Measurements from ENCODE around the gene EGFL8. TPM values are rescaled to one million over a fixed set of nuclear protein-coding genes. Genes with fewer than 3 reads are reported as not detected.

EGFL8 gene
- total and polyA plus RNA-seq, 9 of the 15 experiments (the other 6 are each of a cell fraction or from before 2014, with no cell fraction given) = 2.2 to 47.4 (median 14.2) TPM

- TF ChIP-seq ZNF589 (CRISPR knock-in tag; IDR thresholded peaks at IDR 0.05; ENCODE audit: low read depth) (no peak), MXD1 (CRISPR knock-in tag; IDR thresholded peaks at IDR 0.05; ENCODE audit: borderline replicate concordance, poor library complexity, severe bottlenecking) (no peak), ILF3 (IDR thresholded peaks at IDR 0.05; ENCODE audit: borderline replicate concordance) (no peak), ZNF696 (CRISPR knock-in tag; conservative IDR thresholded peaks at IDR 0.05) (no peak), NFATC3 (IDR thresholded peaks at IDR 0.05) (no peak), ILK (tag; IDR thresholded peaks at IDR 0.05; ENCODE audit: borderline replicate concordance, low read depth) (no peak), KAT2B (IDR thresholded peaks at IDR 0.05; ENCODE audit: low read depth, low read length) (no peak), GTF2A2 (tag; IDR thresholded peaks at IDR 0.05) (no peak), ZNF121 (CRISPR knock-in tag; conservative IDR thresholded peaks at IDR 0.05) (no peak), MTF1 (CRISPR knock-in tag; IDR thresholded peaks at IDR 0.05; ENCODE audit: borderline replicate concordance) (no peak), ZSCAN32 (CRISPR knock-in tag; IDR thresholded peaks at IDR 0.05) (no peak), ETS2 (tag; IDR thresholded peaks at IDR 0.05; ENCODE audit: borderline replicate concordance, poor library complexity, severe bottlenecking) (no peak), POLR2AphosphoS5 (IDR thresholded peaks at IDR 0.05; ENCODE audit: control insufficient read depth, insufficient read depth, low read depth, low read length) (peak; percentile 42; the same call in 1 of the 2 replicates), DACH1 (IDR thresholded peaks at IDR 0.05; ENCODE audit: partially characterized antibody) (peak; percentile 87), FOXJ2 (tag; IDR thresholded peaks at IDR 0.05) (no peak), THRAP3 (IDR thresholded peaks at IDR 0.05; ENCODE audit: borderline replicate concordance) (no peak), PML (IDR thresholded peaks at IDR 0.05; ENCODE audit: low read length) (no peak), PURB (CRISPR knock-in tag; IDR thresholded peaks at IDR 0.05; ENCODE audit: low read depth) (no peak), TCF7 (IDR thresholded peaks at IDR 0.05; ENCODE audit: borderline replicate concordance) (no peak), XRCC4 (IDR thresholded peaks at IDR 0.05; ENCODE audit: extremely low read depth, insufficient read depth, insufficient read length) (no peak), EGR1 (conservative IDR thresholded peaks at IDR 0.05) (peak; percentile 94), USF1 (CRISPR knock-in tag; IDR thresholded peaks at IDR 0.05) (no peak), CBX1 (IDR thresholded peaks at IDR 0.05; ENCODE audit: low read depth) (no peak), ZFP36 (IDR thresholded peaks at IDR 0.05; ENCODE audit: low read depth, low read length, partially characterized antibody) (no peak), HMGN3 (IDR thresholded peaks at IDR 0.05; ENCODE audit: borderline replicate concordance, extremely low read depth, insufficient read length, low read depth, low read length) (no peak), FOS (IDR thresholded peaks at IDR 0.05; ENCODE audit: extremely low read depth, insufficient read length) (no peak)
These were observed 25.9 kb downstream of the EGFL8 start, which contains the start of gene PBX2 (continued) for GRCh38 chr6:32190054-32190851.

Data from K562 (cell line).